KBM-7 (cell line): ENCODE measurements around the gene CAMK1D.
"Not testable (repeated sequence)": the region's sequence is repeated elsewhere in the genome, so short reads cannot be mapped to it uniquely, and the experiment has no call there.

Experiments used
- DNase-seq: peaks from one replicate; pipeline ENCODE4 v3.0.0-alpha.2; 2015
- in situ Hi-C: fragments of 300-500 bp; cut with MboI; formaldehyde crosslinking; loops from 2 replicates; pipeline ENCODE4 v1.14.3; 2020; ENCODE audit warnings: low sequenced_read_pairs, low pct_unique_long_range_greater_than_20kb, mixed read lengths

CAMK1D gene

GRCh38 chr10:12416344-12417050 is 67.2 kb downstream of the CAMK1D start:
- DNase-seq: no peak
- in situ Hi-C loops: no loop called here

- DNase-seq: no peak
- in situ Hi-C loops: no loop called here
Observed at GRCh38 chr10:12417331-12417730, 68.0 kb downstream of the CAMK1D start.

- DNase-seq: no peak
- in situ Hi-C loops: no loop called here
Observed at GRCh38 chr10:12418000-12418399, 68.7 kb downstream of the CAMK1D start.

- DNase-seq: no peak
- in situ Hi-C loops: no loop called here
Observed at GRCh38 chr10:12418725-12419261, 69.4 kb downstream of the CAMK1D start.

- in situ Hi-C loops: no loop called here
Observed at GRCh38 chr10:12419262-12419847, 70.0 kb downstream of the CAMK1D start.

GRCh38 chr10:12420530-12421120 is 71.3 kb downstream of the CAMK1D start:
- DNase-seq: no peak
- in situ Hi-C loops: no loop called here

More at GRCh38 chr10:12419262-12419847, 70.0 kb downstream of the CAMK1D start:
- DNase-seq: peak; percentile 41

GRCh38 chr10:12422189-12422588 is 72.8 kb downstream of the CAMK1D start:
- no peak for DNase-seq
- in situ Hi-C loops: no loop called here

GRCh38 chr10:12423896-12424295 is 74.5 kb downstream of the CAMK1D start:
- no peak for DNase-seq
- in situ Hi-C loops: no loop called here

- DNase-seq: no peak
- in situ Hi-C loops: no loop called here
Observed at GRCh38 chr10:12427276-12427675, 77.9 kb downstream of the CAMK1D start.

- DNase-seq: no peak
- in situ Hi-C loops: no loop called here
Observed at GRCh38 chr10:12428447-12429135, 79.2 kb downstream of the CAMK1D start.

- DNase-seq: no peak
- in situ Hi-C loops: no loop called here
Observed at GRCh38 chr10:12430406-12430982, 81.1 kb downstream of the CAMK1D start.

GRCh38 chr10:12431151-12432101 is 82.1 kb downstream of the CAMK1D start:
- in situ Hi-C loops: no loop called here
- DNase-seq: no peak

GRCh38 chr10:12432402-12433189 is 83.2 kb downstream of the CAMK1D start:
- in situ Hi-C loops: no loop called here
- DNase-seq: no peak

- DNase-seq: no peak
- in situ Hi-C loops: no loop called here
Observed at GRCh38 chr10:12434277-12434676, 84.9 kb downstream of the CAMK1D start.

GRCh38 chr10:12434677-12435076 is 85.3 kb downstream of the CAMK1D start:
- in situ Hi-C loops: not testable (repeated sequence)

GRCh38 chr10:12435348-12435747 is 86.0 kb downstream of the CAMK1D start:
- in situ Hi-C loops: no loop called here
- no peak for DNase-seq

More at GRCh38 chr10:12434677-12435076, 85.3 kb downstream of the CAMK1D start:
- not testable (repeated sequence) for DNase-seq

- in situ Hi-C loops: no loop called here
- no peak for DNase-seq
Observed at GRCh38 chr10:12438919-12439692, 89.8 kb downstream of the CAMK1D start.
